Measurements from ENCODE around the gene GNRH2. TPM values are rescaled to one million over a fixed set of nuclear protein-coding genes. Genes with fewer than 3 reads are reported as not detected.

Gene GNRH2
- total and polyA plus RNA-seq, 7 donors: 0.39 TPM; not detected in 6

- 70 to 80% (median 79%) methylated on average over 2 of the region's 2 CpGs for WGBS, 3 donors
- ATAC-seq (no peak), DNase-seq (no peak)
- Histone ChIP-seq H3K36me3 (ENCODE audit: insufficient read depth in 1 of 2, low read depth in 1 of 2) (peaks cover 0 to 92% of the 10 kb centered on the region in 2 donors), H3K9me3 (no peaks in the 10 kb centered on the region), H3K27ac (no peak overlapping the region), H3K4me3 (no peak overlapping the region), H3K4me1 (no peaks in the 10 kb centered on the region), H3K27me3 (ENCODE audit: insufficient read depth in 3 of 3, low read length in 2 of 3) (no peaks in the 10 kb centered on the region)
- intact Hi-C loops (cut with DNase I): no loop called here
- no peak for TF ChIP-seq CTCF (IDR thresholded peaks at IDR 0.05)
Measured at GRCh38 chr20:3027987-3028386, 15.4 kb upstream of the GNRH2 start.

- no peaks in the 10 kb centered on the region for H3K4me1 ChIP-seq
- 93 to 98% (median 95%) methylated on average over 3 of the region's 3 CpGs for WGBS, 3 donors
- no peak for TF ChIP-seq CTCF (IDR thresholded peaks at IDR 0.05)
- no peaks in the 10 kb centered on the region for H3K27me3 ChIP-seq (ENCODE audit: insufficient read depth in 3 of 3, low read length in 2 of 3)
- intact Hi-C loops (cut with DNase I): no loop called here
- DNase-seq (no peak), ATAC-seq (no peak)
- no peak overlapping the region for H3K27ac ChIP-seq
- no peaks in the 10 kb centered on the region for H3K9me3 ChIP-seq
- H3K36me3 ChIP-seq (ENCODE audit: insufficient read depth in 1 of 2, low read depth in 1 of 2): peaks cover 0 to 85% of the 10 kb centered on the region in 2 donors
- no peak overlapping the region for H3K4me3 ChIP-seq
Measured at GRCh38 chr20:3031524-3032147, 11.8 kb upstream of the GNRH2 start.

GRCh38 chr20:3032624-3033023 is 10.8 kb upstream of the GNRH2 start:
- ATAC-seq (peak in 2 of 4 donors; percentile 37 to 50), DNase-seq (peak; percentile 37 to 78)
- Histone ChIP-seq H3K4me1 (no peaks in the 10 kb centered on the region), H3K36me3 (ENCODE audit: insufficient read depth in 1 of 2, low read depth in 1 of 2) (peaks cover 0 to 85% of the 10 kb centered on the region in 2 donors), H3K9me3 (no peaks in the 10 kb centered on the region), H3K27ac (no peak overlapping the region), H3K4me3 (no peak overlapping the region), H3K27me3 (ENCODE audit: insufficient read depth in 3 of 3, low read length in 2 of 3) (no peaks in the 10 kb centered on the region)
- TF ChIP-seq CTCF (IDR thresholded peaks at IDR 0.05): no peak
- WGBS, 3 donors: 74 to 82% (median 79%) methylated on average over 8 of the region's 8 CpGs
- intact Hi-C loops (cut with DNase I): no loop called here

- Histone ChIP-seq H3K27ac (no peak overlapping the region), H3K9me3 (no peaks in the 10 kb centered on the region), H3K4me1 (no peaks in the 10 kb centered on the region), H3K36me3 (ENCODE audit: insufficient read depth in 1 of 2, low read depth in 1 of 2) (peaks cover 0 to 71% of the 10 kb centered on the region in 2 donors), H3K27me3 (ENCODE audit: insufficient read depth in 3 of 3, low read length in 2 of 3) (no peaks in the 10 kb centered on the region), H3K4me3 (no peak overlapping the region)
- DNase-seq (no peak), ATAC-seq (no peak)
- TF ChIP-seq CTCF (IDR thresholded peaks at IDR 0.05): no peak
- 83 to 90% (median 85%) methylated on average over 3 of the region's 3 CpGs for WGBS, 3 donors
- intact Hi-C loops (cut with DNase I): no loop called here
Measured at GRCh38 chr20:3037654-3038053, 5.8 kb upstream of the GNRH2 start.

- Histone ChIP-seq H3K4me1 (no peaks in the 10 kb centered on the region), H3K27me3 (ENCODE audit: insufficient read depth in 3 of 3, low read length in 2 of 3) (no peaks in the 10 kb centered on the region), H3K9me3 (no peaks in the 10 kb centered on the region), H3K36me3 (ENCODE audit: insufficient read depth in 1 of 2, low read depth in 1 of 2) (peaks cover 0 to 64% of the 10 kb centered on the region in 2 donors), H3K27ac (no peak overlapping the region), H3K4me3 (no peak overlapping the region)
- 73 to 79% (median 77%) methylated on average over 5 of the region's 5 CpGs for WGBS, 3 donors
- no peak for DNase-seq
- intact Hi-C loops (cut with DNase I): no loop called here
- no peak for TF ChIP-seq CTCF (IDR thresholded peaks at IDR 0.05)
- no peak for ATAC-seq
Measured at GRCh38 chr20:3038454-3038853, 5.0 kb upstream of the GNRH2 start.

All from psoas muscle (tissue), 8 donors.